Activated naive CD8-positive, alpha-beta T cell treated with anti-CD3 and anti-CD28 coated beads, Interleukin-2, amount 10 ng/mL, durations not matched to agents 7 days and 5 days (primary cell): ENCODE results near the gene CCDC6. TPM values are rescaled to one million over a fixed set of nuclear protein-coding genes. Genes with fewer than 3 reads are reported as not detected.

Experiments
- ATAC-seq: fragments of 150-1000 bp; cut with Tn5 transposase; one replicate; pipeline ENCODE4 v1.10.0; 2021; ENCODE audit warnings: low read depth, moderate library complexity
- POLR2A ChIA-PET: fragments of 350-600 bp; sonication (Branson Sonifier 250); formaldehyde crosslinking; loops from one replicate; lab custom pipeline; 2021; ENCODE audit warnings: antibody characterized with exemption; lab: Charles Lee
- DNase-seq: peaks from one replicate; pipeline ENCODE4 v3.0.0; 2021
- H3K27ac Mint-ChIP-seq: one replicate; pipeline ENCODE4 v1.8.0; 2022; ENCODE audit warnings: mild to moderate bottlenecking, mixed read lengths
- H3K27me3 Mint-ChIP-seq: one replicate; pipeline ENCODE4 v1.8.0; 2022; ENCODE audit warnings: mild to moderate bottlenecking, moderate library complexity, mixed read lengths
- H3K36me3 Mint-ChIP-seq: one replicate; pipeline ENCODE4 v1.8.0; 2021; ENCODE audit warnings: mild to moderate bottlenecking, mixed read lengths
- H3K4me1 Mint-ChIP-seq: one replicate; pipeline ENCODE4 v1.8.0; 2021; ENCODE audit warnings: mixed read lengths
- H3K4me3 Mint-ChIP-seq: one replicate; pipeline ENCODE4 v1.8.0; 2022; ENCODE audit warnings: mild to moderate bottlenecking, moderate library complexity, mixed read lengths
- H3K9me3 Mint-ChIP-seq: one replicate; pipeline ENCODE4 v1.8.0; 2021; ENCODE audit warnings: mixed read lengths
- total RNA-seq, 2 experiments: library from RNA; stranded (reverse); gene quantifications; one replicate each; pipeline ENCODE4 v1.2.3, GENCODE V29; 2021

The CCDC6 gene
- total RNA-seq, 2 experiments from 2014 or later, result 20.4 to 21.4 TPM

DNA sequence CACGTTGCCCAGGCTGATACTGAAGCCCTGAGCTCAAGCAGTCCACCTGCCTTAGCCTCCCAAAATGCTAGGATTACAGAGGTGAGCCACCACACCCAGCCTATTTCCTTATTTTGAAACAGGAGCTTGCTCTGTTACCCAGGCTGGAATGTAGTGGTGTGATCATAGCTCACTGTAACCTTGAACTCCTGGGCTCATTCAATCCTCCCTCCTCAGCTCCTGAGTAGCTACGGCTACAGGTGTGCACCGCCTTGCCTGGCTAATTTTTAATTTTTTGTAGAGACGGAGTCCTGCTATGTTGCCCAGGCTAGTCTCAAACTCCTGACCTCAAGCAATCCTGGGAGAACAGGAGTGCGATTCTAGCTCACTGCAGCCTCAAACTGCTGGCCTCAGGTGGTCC, 164.8 kb downstream of the CCDC6 start:
- no peaks in the 10 kb centered on the region for H3K4me1 Mint-ChIP-seq
- no peak overlapping the region for H3K27ac Mint-ChIP-seq
- ATAC-seq (no peak), DNase-seq (no peak)
- no peaks in the 10 kb centered on the region for H3K36me3 Mint-ChIP-seq
- POLR2A ChIA-PET, result no interaction called here
- H3K4me3 Mint-ChIP-seq, result no peak overlapping the region
- peaks cover 2% of the 10 kb centered on the region for H3K27me3 Mint-ChIP-seq
- H3K9me3 Mint-ChIP-seq, result no peaks in the 10 kb centered on the region

DNA sequence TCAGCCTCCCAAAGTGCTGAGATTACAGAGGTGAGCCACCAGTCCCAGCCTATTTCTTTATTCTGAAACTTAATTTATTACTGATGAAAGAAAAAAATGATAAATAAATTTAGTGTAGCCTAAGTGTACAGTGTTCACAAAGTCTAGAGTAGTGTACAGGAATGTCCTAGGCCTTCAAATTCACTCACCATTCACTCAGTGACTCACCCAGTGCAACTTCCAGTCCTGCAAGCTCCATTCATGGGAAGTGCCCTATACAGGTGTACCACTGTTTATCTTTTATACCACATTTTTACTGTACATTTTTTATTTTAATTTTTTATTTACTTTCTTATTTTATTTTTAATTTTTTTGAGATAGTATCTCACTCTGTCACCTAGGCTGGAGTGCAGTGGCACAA, 165.3 kb downstream of the CCDC6 start:
- POLR2A ChIA-PET, result no interaction called here
- no peak overlapping the region for H3K4me3 Mint-ChIP-seq
- H3K36me3 Mint-ChIP-seq, result no peaks in the 10 kb centered on the region
- no peak for DNase-seq
- peaks cover 2% of the 10 kb centered on the region for H3K27me3 Mint-ChIP-seq
- H3K4me1 Mint-ChIP-seq, result no peaks in the 10 kb centered on the region
- H3K9me3 Mint-ChIP-seq, result no peaks in the 10 kb centered on the region
- H3K27ac Mint-ChIP-seq, result no peak overlapping the region
- no peak for ATAC-seq

Other genes with a start within 250 kb of the CCDC6 start
- gene SLC16A9, start 196.7 kb downstream of the CCDC6 start, total RNA-seq, result under 1 TPM; 0.08 to 0.09 TPM
- gene MRLN, start 153.1 kb downstream of the CCDC6 start, total RNA-seq, result not detected